HepG2 (cell line): Measurements from ENCODE around the gene VSX1. TPM values are rescaled to one million over a fixed set of nuclear protein-coding genes. Genes with fewer than 3 reads are reported as not detected.

Experiments
- ARID2 ChIP-seq: sonication (generic); formaldehyde crosslinking; IDR thresholded peaks from 2 replicates; pipeline ENCODE4 v1.8.1; 2022; ENCODE audit warnings: mild to moderate bottlenecking, missing genetic modification reagents, borderline replicate concordance
- BRD4 ChIP-seq: sonication (generic); formaldehyde crosslinking; IDR thresholded peaks from 2 replicates; pipeline ENCODE4 v1.4.0; 2020; ENCODE audit warnings: missing genetic modification reagents
- CENPBD1 ChIP-seq: sonication (generic); formaldehyde crosslinking; IDR thresholded peaks from 2 replicates; pipeline ENCODE4 v1.8.0; 2022; ENCODE audit warnings: missing genetic modification reagents, low read depth, mild to moderate bottlenecking, borderline replicate concordance
- CHD2 ChIP-seq: IDR thresholded peaks from 2 replicates; pipeline ENCODE4 v1.6.1; 2011; ENCODE audit warnings: low read depth, low read length, improper control_type of control experiment
- DNMT3B ChIP-seq: conservative IDR thresholded peaks from 2 replicates; pipeline ENCODE4 v1.6.1; 2016; ENCODE audit warnings: missing biosample characterization, control low read depth
- HES4 ChIP-seq: sonication (generic); formaldehyde crosslinking; IDR thresholded peaks from 2 replicates; pipeline ENCODE4 v1.9.0; 2021; ENCODE audit warnings: mild to moderate bottlenecking, missing genetic modification reagents, borderline replicate concordance
- HMGA1 ChIP-seq: sonication (generic); formaldehyde crosslinking; conservative IDR thresholded peaks from 2 replicates; pipeline ENCODE4 v1.4.0; 2020; ENCODE audit warnings: missing genetic modification reagents
- HNF4A ChIP-seq: sonication (generic); formaldehyde crosslinking; IDR thresholded peaks from 2 replicates; pipeline ENCODE4 v1.4.0; 2020; ENCODE audit warnings: missing genetic modification reagents
- HOXA7 ChIP-seq: sonication (generic); formaldehyde crosslinking; IDR thresholded peaks from 2 replicates; pipeline ENCODE4 v1.8.1; 2022; ENCODE audit warnings: mild to moderate bottlenecking, missing genetic modification reagents, moderate library complexity
- KDM5A ChIP-seq: fragments of 200-600 bp; sonication (generic); IDR thresholded peaks from 2 replicates; pipeline ENCODE4 v1.7.0; 2018; ENCODE audit warnings: antibody characterized with exemption, mild to moderate bottlenecking, low read length, borderline replicate concordance
- KMT2B ChIP-seq: IDR thresholded peaks from 2 replicates; pipeline ENCODE4 v1.6.1; 2016; ENCODE audit warnings: missing genetic modification reagents, missing compliant biosample characterization
- MAX ChIP-seq: IDR thresholded peaks from 2 replicates; pipeline ENCODE4 v1.6.1; 2012; ENCODE audit warnings: inconsistent platforms
- NCOA2 ChIP-seq: sonication (generic); formaldehyde crosslinking; IDR thresholded peaks from 2 replicates; pipeline ENCODE4 v1.8.0; 2022; ENCODE audit warnings: inconsistent platforms
- NFRKB ChIP-seq: fragments of 450-650 bp; IDR thresholded peaks from 2 replicates; pipeline ENCODE4 v1.6.1; 2017
- POLR2A ChIP-seq, 2 experiments: IDR thresholded peaks; 2 replicates each; pipeline ENCODE4 v1.6.1; 2011; ENCODE audit warnings: low read depth in 2 of 2, low read length in 2 of 2, mild to moderate bottlenecking in 1 of 2, moderate library complexity in 1 of 2; ENCODE audit not compliant: insufficient read depth in 1 of 2
- RBFOX2 ChIP-seq: fragments of 200-400 bp; formaldehyde crosslinking; IDR thresholded peaks from 2 replicates; pipeline ENCODE4 v1.6.1; 2017; ENCODE audit warnings: low read depth, mild to moderate bottlenecking, low read length
- RNF2 ChIP-seq: fragments of 450-650 bp; conservative IDR thresholded peaks from 2 replicates; pipeline ENCODE4 v1.6.1; 2016; ENCODE audit warnings: low read depth
- SKIL ChIP-seq: sonication (generic); formaldehyde crosslinking; IDR thresholded peaks from 2 replicates; pipeline ENCODE4 v1.8.0; 2022; ENCODE audit warnings: missing genetic modification reagents, mild to moderate bottlenecking, moderate library complexity, borderline replicate concordance
- SP1 ChIP-seq, 2 experiments: fragments of 450-650 bp in 1 of 2; sonication (generic) in 1 of 2; formaldehyde crosslinking in 1 of 2; IDR thresholded peaks; 2 replicates each; pipeline versions ENCODE4 v1.4.0 to v1.6.1; 2016 to 2020; ENCODE audit warnings: missing genetic modification reagents in 1 of 2
- TEAD3 ChIP-seq: optimal IDR thresholded peaks from 2 replicates; pipeline ENCODE3; 2016; ENCODE audit warnings: borderline replicate concordance
- THAP11 ChIP-seq: IDR thresholded peaks from 2 replicates; pipeline ENCODE4 v1.6.1; 2016; ENCODE audit warnings: missing biosample characterization, missing genetic modification reagents
- ZBTB20 ChIP-seq: sonication (generic); formaldehyde crosslinking; IDR thresholded peaks from 2 replicates; pipeline ENCODE4 v1.8.1; 2023; ENCODE audit warnings: missing genetic modification reagents, low read depth, mild to moderate bottlenecking, borderline replicate concordance
- ZBTB44 ChIP-seq: sonication (generic); formaldehyde crosslinking; IDR thresholded peaks from 2 replicates; pipeline ENCODE4 v1.4.0; 2020; ENCODE audit warnings: missing genetic modification reagents
- ZNF296 ChIP-seq: sonication (generic); formaldehyde crosslinking; conservative IDR thresholded peaks from 2 replicates; pipeline ENCODE4 v1.5.0; 2020; ENCODE audit warnings: mild to moderate bottlenecking, missing genetic modification reagents
- ZNF431 ChIP-seq: sonication (generic); formaldehyde crosslinking; IDR thresholded peaks from 2 replicates; pipeline ENCODE4 v1.9.0; 2022; ENCODE audit warnings: missing genetic modification reagents, low read depth, mild to moderate bottlenecking, borderline replicate concordance
- ZNF614 ChIP-seq: IDR thresholded peaks from 2 replicates; pipeline ENCODE4 v1.6.1; 2018; ENCODE audit warnings: missing biosample characterization, missing genetic modification reagents, inconsistent platforms, borderline replicate concordance
- ZNF709 ChIP-seq: sonication (generic); formaldehyde crosslinking; IDR thresholded peaks from 2 replicates; pipeline ENCODE4 v1.5.0; 2020; ENCODE audit warnings: mild to moderate bottlenecking, missing genetic modification reagents
- ZNF768 ChIP-seq: sonication (generic); formaldehyde crosslinking; IDR thresholded peaks from 2 replicates; pipeline ENCODE4 v1.4.0; 2020; ENCODE audit warnings: missing genetic modification reagents
- ZNF780A ChIP-seq: sonication (generic); formaldehyde crosslinking; IDR thresholded peaks from 2 replicates; pipeline ENCODE4 v1.8.0; 2022; ENCODE audit warnings: mild to moderate bottlenecking, missing genetic modification reagents, moderate library complexity
- ZNF850 ChIP-seq: sonication (generic); formaldehyde crosslinking; conservative IDR thresholded peaks from 2 replicates; pipeline ENCODE4 v1.9.0; 2021; ENCODE audit warnings: mild to moderate bottlenecking, missing genetic modification reagents
- ZSCAN30 ChIP-seq: sonication (generic); formaldehyde crosslinking; IDR thresholded peaks from 2 replicates; pipeline ENCODE4 v1.5.0; 2020; ENCODE audit warnings: mild to moderate bottlenecking, missing genetic modification reagents
- polyA plus RNA-seq, 8 experiments: library from polyadenylated mRNA; depleted of rRNA in 3 of 8; stranded (reverse) in 7 of 8; unstranded in 1 of 8; fragments of >200 nt; fragmentation: Illumina TruSeq in 4 of 8; extraction: Trizol in 4 of 8; gene quantifications; 2 replicates each; pipeline versions ENCODE4 v1.2.1 to v1.2.3, GENCODE V29; 2011 to 2016; ENCODE audit warnings: low read depth in 4 of 8, missing spikeins in 1 of 8, mixed read lengths in 1 of 8; ENCODE audit not compliant: insufficient read depth in 1 of 8
- total RNA-seq, 5 experiments: library from RNA; depleted of rRNA; stranded (reverse); fragments of >200 nt; fragmentation: Illumina TruSeq; extraction: Trizol; gene quantifications; 2 replicates each; pipeline ENCODE4 v1.2.3, GENCODE V29; 2016; ENCODE audit warnings: low read depth in 1 of 5

VSX1 gene
- total and polyA plus RNA-seq, 2 of the 13 experiments (the other 11 are each of a cell fraction or from before 2014, with no cell fraction given), result 0.04 TPM; not detected in 1

GRCh38 chr20:25046181-25046641, 35.7 kb downstream of the VSX1 start (continued):
- TF ChIP-seq CENPBD1 (CRISPR knock-in tag), result no peak
- TF ChIP-seq ZSCAN30, result no peak
- 0 out of 2 replicates have a peak, but pooled peaks have one; percentile 31 for TF ChIP-seq ZNF296 (CRISPR knock-in tag)
- no peak for TF ChIP-seq POLR2A (IDR thresholded peaks at IDR 0.05; ENCODE audit: insufficient read depth in 1 of 2, low read depth in 2 of 2, low read length in 2 of 2)
- TF ChIP-seq HNF4A, result peak; percentile 52; the same call in 1 of the 2 replicates
- no peak for TF ChIP-seq CHD2
- no peak for TF ChIP-seq NFRKB
- TF ChIP-seq RNF2, result no peak
- TF ChIP-seq ZNF614 (CRISPR knock-in tag), result no peak; the same call in 1 of the 2 replicates
- no peak for TF ChIP-seq ZNF780A
- TF ChIP-seq ZNF850, result no peak
- TF ChIP-seq HMGA1 (CRISPR knock-in tag), result no peak
- TF ChIP-seq MAX, result peak; percentile 44; the same call in 1 of the 2 replicates
- 0 out of 2 replicates have a peak, but pooled peaks have one; percentile 19 for TF ChIP-seq ZNF768 (CRISPR knock-in tag)
- no peak for TF ChIP-seq ZBTB20
- no peak for TF ChIP-seq RBFOX2
- TF ChIP-seq BRD4, result no peak
- TF ChIP-seq HOXA7 (CRISPR knock-in tag), result no peak
- TF ChIP-seq HES4 (CRISPR knock-in tag), result no peak
- TF ChIP-seq SKIL (CRISPR knock-in tag), result no peak
- no peak for TF ChIP-seq ZBTB44 (CRISPR knock-in tag)
- TF ChIP-seq ARID2 (CRISPR knock-in tag), result no peak
- TF ChIP-seq TEAD3 (CRISPR knock-in tag), result peak; percentile 49
- TF ChIP-seq DNMT3B (CRISPR knock-in tag), result no peak
- no peak for TF ChIP-seq SP1 (IDR thresholded peaks at IDR 0.05)
- no peak for TF ChIP-seq SP1 (CRISPR knock-in tag; IDR thresholded peaks at IDR 0.05)
- TF ChIP-seq THAP11 (CRISPR knock-in tag), result no peak
- TF ChIP-seq KMT2B (CRISPR knock-in tag), result no peak
- TF ChIP-seq ZNF709 (CRISPR knock-in tag), result no peak
- TF ChIP-seq KDM5A, result no peak
- TF ChIP-seq ZNF431 (CRISPR knock-in tag), result no peak
- TF ChIP-seq NCOA2 (CRISPR knock-in tag), result 0 out of 2 replicates have a peak, but pooled peaks have one; percentile 30
